Adipocyte (in vitro differentiated cells): ENCODE measurements around the gene CDH6.

ENCODE experiments used
- DNase-seq: peaks from one replicate; pipeline ENCODE4 v3.0.0-alpha.2; 2015; ENCODE audit warnings: low read depth
- H3K27me3 ChIP-seq: replicated peaks from 2 replicates; pipeline ENCODE4 v1.7.0; 2013; ENCODE audit warnings: mild to moderate bottlenecking, low read length, moderate library complexity; ENCODE audit not compliant: control insufficient read depth, insufficient read depth
- H3K36me3 ChIP-seq: 2 replicates; pipeline ENCODE4 v1.7.0; 2013; ENCODE audit warnings: low read length, mild to moderate bottlenecking, moderate library complexity; ENCODE audit not compliant: control insufficient read depth, insufficient read depth, severe bottlenecking
- H3K4me1 ChIP-seq: 2 replicates; pipeline ENCODE4 v1.7.0; 2013; ENCODE audit warnings: mild to moderate bottlenecking, low read length, moderate library complexity; ENCODE audit not compliant: control insufficient read depth, insufficient read depth
- H3K4me3 ChIP-seq: 2 replicates; pipeline ENCODE4 v1.7.0; 2013; ENCODE audit warnings: mild to moderate bottlenecking, low read length, moderate library complexity
- H3K9ac ChIP-seq: 2 replicates; pipeline ENCODE4 v1.7.0; 2013; ENCODE audit warnings: mild to moderate bottlenecking, low read length, moderate library complexity
- H3K9me3 ChIP-seq: 2 replicates; pipeline ENCODE4 v1.7.0; 2013; ENCODE audit warnings: mild to moderate bottlenecking, low read length, moderate library complexity; ENCODE audit not compliant: control insufficient read depth

The CDH6 gene

DNA sequence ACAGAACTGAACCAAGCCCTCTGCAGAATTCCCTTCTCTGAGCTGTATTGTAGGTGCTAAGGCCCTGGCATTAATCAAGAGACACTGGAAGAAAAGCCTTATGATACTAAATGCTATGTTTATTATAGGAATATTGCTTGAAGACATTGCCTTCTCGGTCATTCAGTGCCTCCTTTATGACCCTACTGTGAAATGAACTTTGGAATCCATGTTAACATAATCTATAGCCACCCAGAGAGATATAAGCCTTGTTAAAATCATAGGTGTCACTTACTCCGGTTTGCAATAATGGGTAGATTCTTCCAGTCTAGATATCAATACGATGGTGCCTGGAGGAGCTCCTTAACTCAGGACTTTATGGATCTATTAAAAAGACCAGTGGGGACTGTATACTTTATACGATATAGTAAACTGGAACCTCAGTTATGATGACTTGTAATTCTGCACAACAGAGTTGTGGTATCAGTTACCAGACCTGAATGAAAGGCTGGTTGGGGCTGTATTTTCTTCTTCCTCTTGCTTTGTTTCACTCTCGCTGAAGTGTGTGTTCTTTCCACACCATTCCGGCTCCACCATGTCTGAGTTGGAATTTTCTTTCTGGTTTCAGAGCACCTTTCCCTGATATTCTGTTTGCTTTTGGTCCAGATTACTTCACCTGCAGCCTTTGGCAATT lies 183.9 kb downstream of the CDH6 start:
- Histone ChIP-seq H3K9ac (no peak overlapping the region), H3K36me3 (no peaks in the 10 kb centered on the region), H3K27me3 (peaks cover 3% of the 10 kb centered on the region), H3K9me3 (no peaks in the 10 kb centered on the region), H3K4me1 (peaks cover 5% of the 10 kb centered on the region), H3K4me3 (no peak overlapping the region)
- DNase-seq = no peak

DNA sequence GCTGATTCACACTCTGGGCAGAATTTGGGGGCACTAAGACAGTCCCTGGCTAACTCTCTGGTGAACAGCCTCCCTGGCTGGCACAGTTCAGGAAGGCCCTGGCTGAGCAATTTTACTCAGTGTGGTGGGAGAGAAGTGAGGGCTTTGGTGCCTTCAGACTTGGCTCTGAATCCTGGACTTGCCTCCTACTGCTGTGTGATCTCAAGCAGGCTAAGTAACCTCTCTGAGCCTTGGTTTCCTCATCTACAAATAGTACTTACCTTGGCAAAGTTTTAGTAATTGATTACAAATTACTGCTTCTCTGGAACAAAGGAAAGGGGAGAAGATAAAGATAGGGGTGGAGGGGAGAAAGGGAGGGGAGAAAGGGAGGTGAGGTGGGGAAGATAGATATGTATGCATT lies 184.7 kb downstream of the CDH6 start:
- Histone ChIP-seq H3K27me3 (no peaks in the 10 kb centered on the region), H3K4me1 (peaks cover 5% of the 10 kb centered on the region), H3K4me3 (no peak overlapping the region), H3K36me3 (no peaks in the 10 kb centered on the region), H3K9me3 (no peaks in the 10 kb centered on the region), H3K9ac (no peak overlapping the region)
- no peak for DNase-seq
